Stimulated activated CD4-positive, alpha-beta T cell treated with anti-CD3 and anti-CD28 coated beads, TNF-alpha, amount 100 ng/mL, for 4 hours (primary cell): ENCODE results near the gene PDHX.
A peak's percentile ranks its signal among the peaks of the same experiment; 100 is the strongest.
"Not testable (repeated sequence)": the region's sequence is repeated elsewhere in the genome, so short reads cannot be mapped to it uniquely, and the experiment has no call there.

Experiments used
- DNase-seq, 3 experiments: peaks; one replicate each; pipeline ENCODE4 v3.0.0-alpha.2; 2020; ENCODE audit warnings: low read depth in 3 of 3

Gene PDHX

GRCh38 chr11:35015621-35016387 is 99.4 kb downstream of the PDHX start:
- DNase-seq, result no peak

GRCh38 chr11:35016916-35017315 is 100.5 kb downstream of the PDHX start:
- no peak for DNase-seq

GRCh38 chr11:35017528-35018342 is 101.3 kb downstream of the PDHX start:
- no peak for DNase-seq

GRCh38 chr11:35021589-35021988 is 105.2 kb downstream of the PDHX start:
- no peak for DNase-seq

- not testable (repeated sequence) for DNase-seq
Measured at GRCh38 chr11:35023940-35024339, 107.5 kb downstream of the PDHX start.

GRCh38 chr11:35028007-35028406 is 111.6 kb downstream of the PDHX start:
- not testable (repeated sequence) for DNase-seq

GRCh38 chr11:35029979-35030682 is 113.7 kb downstream of the PDHX start:
- DNase-seq, result no peak

GRCh38 chr11:35030716-35031213 is 114.3 kb downstream of the PDHX start:
- no peak for DNase-seq

- no peak for DNase-seq
Measured at GRCh38 chr11:35031346-35031745, 114.9 kb downstream of the PDHX start.

GRCh38 chr11:35031867-35032266 is 115.4 kb downstream of the PDHX start:
- DNase-seq, result no peak

GRCh38 chr11:35033011-35033410 is 116.6 kb downstream of the PDHX start:
- no peak for DNase-seq

GRCh38 chr11:35034401-35034800 is 118.0 kb downstream of the PDHX start:
- DNase-seq, result no peak

GRCh38 chr11:35035894-35036408 is 119.5 kb downstream of the PDHX start:
- DNase-seq, result no peak

- no peak for DNase-seq
Measured at GRCh38 chr11:35036639-35037038, 120.2 kb downstream of the PDHX start.

- DNase-seq, result no peak
Measured at GRCh38 chr11:35038211-35038928, 122.0 kb downstream of the PDHX start.

- no peak for DNase-seq
Measured at GRCh38 chr11:35039076-35039475, 122.7 kb downstream of the PDHX start.

- peak in 2 of 3 experiments; percentile 25 to 56 for DNase-seq
Measured at GRCh38 chr11:35040221-35040942, 124.0 kb downstream of the PDHX start.

GRCh38 chr11:35041070-35041554 is 124.7 kb downstream of the PDHX start:
- DNase-seq, result no peak

- no peak for DNase-seq
Measured at GRCh38 chr11:35042224-35042623, 125.8 kb downstream of the PDHX start.

GRCh38 chr11:35042913-35043312 is 126.5 kb downstream of the PDHX start:
- DNase-seq, result no peak
